Motor neuron (in vitro differentiated cells): ENCODE measurements around the gene OR4A16. TPM values are rescaled to one million over a fixed set of nuclear protein-coding genes. Genes with fewer than 3 reads are reported as not detected.
A peak's percentile ranks its signal among the peaks of the same experiment; 100 is the strongest.

Source experiments
- ATAC-seq, 8 experiments: fragments of 200-7000 bp; cut with Tn5 transposase; replicated peaks in 6 of 8; 2 replicates each; pipeline ENCODE4 v1.8.0; 2021; ENCODE audit warnings: mild to moderate bottlenecking in 8 of 8, moderate library complexity in 8 of 8
- H3K27ac ChIP-seq, 2 donors: fragments of 250-450 bp; sonication (Bioruptor Pico); 2 replicates each; pipeline ENCODE4 v1.9.0; 2021; ENCODE audit warnings: antibody characterized with exemption in 2 of 2, mild to moderate bottlenecking in 2 of 2, moderate library complexity in 1 of 2
- H3K4me1 ChIP-seq, 2 donors: fragments of 250-450 bp; sonication (Bioruptor Pico); replicated peaks in 1 of 2; 2 replicates each; pipeline ENCODE4 v1.6.1; 2021; ENCODE audit warnings: antibody characterized with exemption in 2 of 2, mild to moderate bottlenecking in 2 of 2, moderate library complexity in 1 of 2
- H3K4me3 ChIP-seq, 5 donors: fragments of 250-450 bp; sonication (Bioruptor Pico); 2 replicates each; pipeline ENCODE4 v1.9.0; 2021; ENCODE audit warnings: antibody characterized with exemption in 5 of 5, mild to moderate bottlenecking in 5 of 5, moderate library complexity in 4 of 5
- WGBS, 10 experiments: fragments of 450-650 bp; shearing (Covaris generic); methylation state at CpG; one replicate each; pipeline ENCODE4 v1.0.0; 2022; 5-methylcytosine and 5-hydroxymethylcytosine counted together
- in situ Hi-C, 9 experiments: fragments of 400-800 bp; cut with MboI; loops; one replicate each; pipeline ENCODE4 v1.15.0; 2021; ENCODE audit warnings: low sequenced_read_pairs in 9 of 9, low pct_unique_long_range_greater_than_20kb in 2 of 9; ENCODE audit not compliant: unreplicated experiment in 9 of 9
- total RNA-seq, 8 experiments: library from RNA; unstranded; fragments of 300-600 nt; gene quantifications; 2 replicates each; pipeline versions ENCODE4 v1.2.3 to v1.2.4, GENCODE V29; 2022

The OR4A16 gene, protein sequence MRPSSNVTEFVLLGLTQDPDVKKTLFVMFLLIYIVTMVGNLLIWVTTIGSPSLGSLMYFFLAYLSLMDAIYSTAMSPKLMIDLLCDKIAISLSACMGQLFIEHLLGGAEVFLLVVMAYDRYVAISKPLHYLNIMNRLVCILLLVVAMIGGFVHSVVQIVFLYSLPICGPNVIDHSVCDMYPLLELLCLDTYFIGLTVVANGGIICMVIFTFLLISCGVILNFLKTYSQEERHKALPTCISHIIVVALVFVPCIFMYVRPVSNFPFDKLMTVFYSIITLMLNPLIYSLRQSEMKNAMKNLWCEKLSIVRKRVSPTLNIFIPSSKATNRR
- total RNA-seq = under 1 TPM in 1 of 8 experiments, not detected in 7; 0.21 TPM

DNA sequence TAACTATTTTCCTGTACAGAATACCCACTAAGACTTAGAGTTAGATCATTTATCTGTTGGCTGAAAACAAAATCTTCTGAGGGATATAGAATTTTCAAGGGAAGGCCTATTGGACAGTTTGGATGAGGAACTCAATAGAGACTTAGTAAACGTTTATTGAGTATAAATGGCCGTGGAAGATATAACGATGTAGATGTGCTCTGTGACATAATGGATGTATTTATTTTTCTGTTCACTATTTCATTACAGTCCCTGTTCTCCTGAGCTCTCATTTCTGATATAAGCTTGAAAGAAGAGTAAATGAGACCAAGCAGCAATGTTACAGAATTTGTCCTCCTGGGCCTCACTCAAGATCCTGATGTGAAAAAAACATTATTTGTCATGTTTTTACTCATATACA lies at the start of gene OR4A16:
OR4A16 (plus strand) TSS at position 301 of the 400 bp plus-strand sequence; CDS start at position 301, 0 bp downstream.
- WGBS, 10 experiments = 0 to 81% (median 46%) methylated on average over 1 to 3 of the region's 3 CpGs; no CpG with 5 or more reads in 2 of the 10 experiments
- no peak for ATAC-seq

GRCh38 chr11:55324500-55324899 lies 18.5 kb upstream of the OR4A16 start:
- peak in 2 of 8 experiments; percentile 27 to 68 for ATAC-seq
- H3K4me3 ChIP-seq = no peak overlapping the region
- no peak overlapping the region for H3K27ac ChIP-seq
- in situ Hi-C loops = no loop called here
- H3K4me1 ChIP-seq = no peaks in the 10 kb centered on the region
- 0 to 86% (median 31%) methylated on average over 1 of the region's 1 CpG; no CpG with 5 or more reads in 1 of the 10 experiments for WGBS, 10 experiments

More for the DNA sequence above, at the start of gene OR4A16:
- no peak within 1 kb of the TSS for H3K4me3 ChIP-seq
- H3K4me1 ChIP-seq = no peaks in the 10 kb centered on the region
- H3K27ac ChIP-seq = no peak within 1 kb of the TSS
- in situ Hi-C loops = no loop called here

GRCh38 chr11:55345306-55345705 lies 2.3 kb downstream of the OR4A16 start:
- Histone ChIP-seq H3K4me1 (no peaks in the 10 kb centered on the region), H3K27ac (no peak overlapping the region), H3K4me3 (no peak overlapping the region)
- in situ Hi-C loops = no loop called here
- ATAC-seq = no peak
- 0 to 100% (median 85%) methylated on average over 1 of the region's 1 CpG for WGBS, 10 experiments

DNA sequence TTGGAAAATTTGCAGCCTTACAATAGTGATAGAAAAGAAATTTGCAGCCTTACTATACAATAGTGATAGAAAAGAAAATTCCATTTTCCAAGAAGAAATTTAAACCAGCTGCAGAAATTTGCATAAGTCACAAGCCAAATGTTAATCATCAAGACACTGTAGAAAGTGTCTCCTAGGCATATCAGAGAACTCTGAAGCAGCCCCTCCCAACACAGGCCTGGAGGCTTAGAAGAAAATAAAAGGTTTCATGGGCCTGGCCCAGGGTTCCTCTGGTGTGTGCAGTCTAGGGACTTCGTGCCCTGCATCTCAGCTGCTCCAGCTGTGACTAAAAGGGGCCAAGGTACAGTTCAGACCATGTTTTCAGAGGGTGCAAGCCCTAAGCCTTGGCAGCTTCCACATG lies 6.0 kb downstream of the OR4A16 start:
- Histone ChIP-seq H3K27ac (no peak overlapping the region), H3K4me1 (no peaks in the 10 kb centered on the region), H3K4me3 (no peak overlapping the region)
- WGBS, 10 experiments = 0 to 50% (median 10%) methylated on average over 1 of the region's 1 CpG; no CpG with 5 or more reads in 6 of the 10 experiments
- in situ Hi-C loops = no loop called here
- peak in 2 of 8 experiments; percentile 86 to 92 for ATAC-seq

GRCh38 chr11:55357560-55358184 lies 14.7 kb downstream of the OR4A16 start:
- no peak overlapping the region for H3K4me3 ChIP-seq
- no peaks in the 10 kb centered on the region for H3K4me1 ChIP-seq
- H3K27ac ChIP-seq = no peak overlapping the region
- peak in 1 of 8 experiments; percentile 41 for ATAC-seq
- in situ Hi-C loops = no loop called here
- 0 to 25% (median 0%) methylated on average over 1 of the region's 1 CpG; no CpG with 5 or more reads in 3 of the 10 experiments for WGBS, 10 experiments

- ATAC-seq = no peak
- WGBS, 10 experiments = 0 to 80% (median 27%) methylated on average over 1 to 4 of the region's 4 CpGs; no CpG with 5 or more reads in 2 of the 10 experiments
- Histone ChIP-seq H3K4me3 (no peak within 1 kb of the TSS), H3K4me1 (no peaks in the 10 kb centered on the region), H3K27ac (no peak within 1 kb of the TSS)
- in situ Hi-C loops = no loop called here
These were observed 24.7 kb downstream of the OR4A16 start, which contains the start of gene OR4A15 for GRCh38 chr11:55367674-55368073. OR4A15 (plus strand) TSS chr11:55367974; CDS start chr11:55367974, 0 bp downstream.

Other genes with a start within 250 kb of the OR4A16 start
- gene TRIM48, start 81.0 kb upstream of the OR4A16 start, total RNA-seq = under 1 TPM in 1 of 8 experiments, not detected in 7; 0.38 TPM
- gene OR4A15, start 24.8 kb downstream of the OR4A16 start, total RNA-seq = under 1 TPM in 2 of 8 experiments, not detected in 6; 0.33 to 0.36 TPM
- gene OR4C15, start 211.3 kb downstream of the OR4A16 start, total RNA-seq = under 1 TPM in 2 of 8 experiments, not detected in 6; 0.21 to 0.43 TPM
- under 1 TPM in 1 of 8 experiments, not detected in 7; 0.33 TPM for gene OR4C16, start 228.9 kb downstream of the OR4A16 start, total RNA-seq